Activated effector memory CD4-positive, alpha-beta T cell treated with anti-CD3 and anti-CD28 coated beads, Interleukin-2, amount 50 U/mL, for 16 hours (primary cell): ENCODE data around the gene TUBA4A.
"Not testable (repeated sequence)": the region's sequence is repeated elsewhere in the genome, so short reads cannot be mapped to it uniquely, and the experiment has no call there.

Experiments used
- DNase-seq: peaks from one replicate; pipeline ENCODE4 v3.0.0-alpha.2; 2020

Gene TUBA4A

GRCh38 chr2:219266886-219267285 lies 13.2 kb upstream of the TUBA4A start:
- no peak for DNase-seq

GRCh38 chr2:219266232-219266631 lies 12.5 kb upstream of the TUBA4A start:
- no peak for DNase-seq

- DNase-seq = no peak
Observed at GRCh38 chr2:219261024-219261855, 7.5 kb upstream of the TUBA4A start.

GRCh38 chr2:219258942-219259341 lies 5.2 kb upstream of the TUBA4A start:
- not testable (repeated sequence) for DNase-seq

- DNase-seq = peak; percentile 73
Observed at GRCh38 chr2:219254590-219255201, 978 bp upstream of the TUBA4A start.

GRCh38 chr2:219252900-219253752 lies 592 bp downstream of the TUBA4A start, which contains the start of gene TUBA4B:
Gene TUBA4B, plus strand, starts transcription at chr2:219253243. Its CDS starts 165 bp downstream, at chr2:219253408.
- peak; percentile 80 for DNase-seq

- DNase-seq = peak; percentile 79
Observed at GRCh38 chr2:219252570-219252899, 1.2 kb downstream of the TUBA4A start.

- DNase-seq = peak; percentile 79
Observed at GRCh38 chr2:219252084-219252483, 1.6 kb downstream of the TUBA4A start.

GRCh38 chr2:219251656-219252055 lies 2.1 kb downstream of the TUBA4A start:
- DNase-seq = no peak

- no peak for DNase-seq
Observed at GRCh38 chr2:219250049-219250781, 3.5 kb downstream of the TUBA4A start.

- peak; percentile 79 for DNase-seq
Observed at GRCh38 chr2:219249203-219249980, 4.3 kb downstream of the TUBA4A start.

GRCh38 chr2:219248845-219249202 lies 4.9 kb downstream of the TUBA4A start:
- DNase-seq = no peak

- DNase-seq = peak; percentile 86
Observed at GRCh38 chr2:219247678-219248642, 5.8 kb downstream of the TUBA4A start.

GRCh38 chr2:219246559-219246958 lies 7.2 kb downstream of the TUBA4A start:
- DNase-seq = no peak

GRCh38 chr2:219245899-219246230 lies 7.9 kb downstream of the TUBA4A start:
- no peak for DNase-seq

GRCh38 chr2:219245148-219245898 lies 8.4 kb downstream of the TUBA4A start, which contains the start of the genes GLB1L and STK16:
Gene GLB1L, minus strand, starts transcription at chr2:219245444. Its CDS starts 1,871 bp downstream, at chr2:219243573.
Gene STK16, plus strand, starts transcription at chr2:219245479. Its CDS starts 521 bp downstream, at chr2:219246000.
- peak; percentile 97 for DNase-seq

GRCh38 chr2:219244789-219245147 lies 8.9 kb downstream of the TUBA4A start:
- DNase-seq = no peak

- DNase-seq = no peak
Observed at GRCh38 chr2:219243291-219243761, 10.4 kb downstream of the TUBA4A start.

GRCh38 chr2:219234331-219234730 lies 19.4 kb downstream of the TUBA4A start:
- no peak for DNase-seq

- peak; percentile 82 for DNase-seq
Observed at GRCh38 chr2:219230059-219230540, 23.6 kb downstream of the TUBA4A start.
